Mucosa of stomach (tissue), 1 donor: Measurements from ENCODE around the gene LRPAP1.

Experiments used
- H3K27me3 ChIP-seq: one replicate; pipeline ENCODE4 v1.7.0; 2013; ENCODE audit warnings: mild to moderate bottlenecking, low read length; ENCODE audit not compliant: control insufficient read depth, insufficient read depth
- H3K36me3 ChIP-seq: one replicate; pipeline ENCODE4 v1.7.0; 2013; ENCODE audit warnings: low read length; ENCODE audit not compliant: control insufficient read depth, insufficient read depth
- H3K4me1 ChIP-seq: one replicate; pipeline ENCODE4 v1.7.0; 2013; ENCODE audit warnings: mild to moderate bottlenecking, low read length; ENCODE audit not compliant: control insufficient read depth, insufficient read depth
- H3K4me3 ChIP-seq: one replicate; pipeline ENCODE4 v1.7.0; 2013; ENCODE audit warnings: low read length
- H3K9ac ChIP-seq: one replicate; pipeline ENCODE4 v1.7.0; 2013; ENCODE audit warnings: mild to moderate bottlenecking, low read length, moderate library complexity
- H3K9me3 ChIP-seq: one replicate; pipeline ENCODE4 v1.7.0; 2013; ENCODE audit warnings: mild to moderate bottlenecking, low read length, moderate library complexity; ENCODE audit not compliant: control insufficient read depth
- donor health status: Pancreatic carcinoma.

Gene LRPAP1

GRCh38 chr4:3491681-3492405 lies 40.4 kb downstream of the LRPAP1 start:
- H3K9ac ChIP-seq: no peak overlapping the region
- H3K4me3 ChIP-seq: no peak overlapping the region
- H3K27me3 ChIP-seq: no peaks in the 10 kb centered on the region
- no peaks in the 10 kb centered on the region for H3K9me3 ChIP-seq
- peaks cover 4% of the 10 kb centered on the region for H3K4me1 ChIP-seq
- no peaks in the 10 kb centered on the region for H3K36me3 ChIP-seq

- Histone ChIP-seq H3K4me3 (no peak overlapping the region), H3K27me3 (peaks cover 13% of the 10 kb centered on the region), H3K9me3 (no peaks in the 10 kb centered on the region), H3K4me1 (peaks cover 16% of the 10 kb centered on the region), H3K9ac (no peak overlapping the region), H3K36me3 (no peaks in the 10 kb centered on the region)
These were observed 42.7 kb downstream of the LRPAP1 start for GRCh38 chr4:3489451-3489962.

- Histone ChIP-seq H3K9me3 (no peaks in the 10 kb centered on the region), H3K27me3 (peaks cover 13% of the 10 kb centered on the region), H3K9ac (no peak overlapping the region), H3K36me3 (no peaks in the 10 kb centered on the region), H3K4me1 (peaks cover 23% of the 10 kb centered on the region), H3K4me3 (no peak overlapping the region)
These were observed 43.4 kb downstream of the LRPAP1 start for GRCh38 chr4:3488820-3489219.

- Histone ChIP-seq H3K36me3 (no peaks in the 10 kb centered on the region), H3K27me3 (peaks cover 13% of the 10 kb centered on the region), H3K9me3 (no peaks in the 10 kb centered on the region), H3K4me1 (peaks cover 30% of the 10 kb centered on the region), H3K9ac (no peak overlapping the region), H3K4me3 (no peak overlapping the region)
These were observed 44.4 kb downstream of the LRPAP1 start for GRCh38 chr4:3487861-3488260.

DNA sequence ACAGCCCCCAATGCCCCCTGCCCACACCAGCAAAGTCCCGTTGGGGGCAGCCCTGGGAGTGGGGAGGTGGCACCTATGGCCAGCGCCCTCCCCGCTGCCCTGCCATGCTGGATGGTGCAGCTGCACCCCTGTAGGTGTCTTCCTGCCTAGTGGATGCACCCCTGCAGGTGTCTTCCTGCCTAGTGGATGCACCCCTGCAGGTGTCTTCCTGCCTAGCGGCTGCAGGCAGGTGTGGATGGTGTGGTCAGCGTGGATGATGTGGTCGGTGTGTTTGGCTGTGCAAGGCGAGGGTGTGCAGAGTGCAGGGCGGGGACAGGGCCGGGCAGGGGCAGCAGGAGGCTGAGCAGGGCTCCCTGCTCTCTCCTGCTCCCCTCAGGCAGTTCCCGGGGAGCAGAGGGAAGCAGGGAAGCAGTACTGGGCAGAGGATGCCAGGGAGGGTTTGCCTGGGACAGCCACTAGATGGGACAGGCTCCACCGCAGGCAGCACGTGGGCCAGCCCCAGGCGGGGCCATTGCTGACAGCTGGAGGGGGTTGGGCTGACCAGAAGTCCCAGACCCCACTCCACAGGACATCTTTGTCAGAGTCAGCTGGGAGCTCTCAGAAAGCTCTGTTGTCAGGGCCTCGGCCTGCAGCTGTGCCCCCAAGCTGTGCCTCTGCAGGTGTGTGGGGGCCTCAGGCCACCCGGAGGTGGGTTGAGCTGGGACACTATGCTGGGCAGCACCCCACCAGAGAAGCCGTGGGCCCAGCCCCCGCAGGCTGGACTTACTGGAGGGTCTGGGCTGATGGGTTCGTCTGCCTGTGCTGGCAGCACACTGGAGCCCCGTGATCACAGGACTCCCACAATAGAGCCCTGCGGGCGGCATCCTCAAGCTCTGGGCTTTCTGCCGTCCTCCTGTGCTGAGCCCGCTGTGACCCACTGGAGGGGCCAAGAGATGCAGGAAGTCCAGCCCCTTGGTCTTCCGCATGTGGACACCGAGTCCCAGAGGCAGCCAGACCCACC lies 45.4 kb downstream of the LRPAP1 start:
- Histone ChIP-seq H3K27me3 (peaks cover 13% of the 10 kb centered on the region), H3K4me1 (peaks cover 39% of the 10 kb centered on the region)

GRCh38 chr4:3485886-3486540 lies 46.2 kb downstream of the LRPAP1 start:
- Histone ChIP-seq H3K4me1 (peaks cover 46% of the 10 kb centered on the region), H3K4me3 (no peak overlapping the region), H3K27me3 (peaks cover 13% of the 10 kb centered on the region)

More for the DNA sequence above, 45.4 kb downstream of the LRPAP1 start:
- Histone ChIP-seq H3K9ac (no peak overlapping the region), H3K4me3 (no peak overlapping the region), H3K9me3 (no peaks in the 10 kb centered on the region), H3K36me3 (no peaks in the 10 kb centered on the region)

DNA sequence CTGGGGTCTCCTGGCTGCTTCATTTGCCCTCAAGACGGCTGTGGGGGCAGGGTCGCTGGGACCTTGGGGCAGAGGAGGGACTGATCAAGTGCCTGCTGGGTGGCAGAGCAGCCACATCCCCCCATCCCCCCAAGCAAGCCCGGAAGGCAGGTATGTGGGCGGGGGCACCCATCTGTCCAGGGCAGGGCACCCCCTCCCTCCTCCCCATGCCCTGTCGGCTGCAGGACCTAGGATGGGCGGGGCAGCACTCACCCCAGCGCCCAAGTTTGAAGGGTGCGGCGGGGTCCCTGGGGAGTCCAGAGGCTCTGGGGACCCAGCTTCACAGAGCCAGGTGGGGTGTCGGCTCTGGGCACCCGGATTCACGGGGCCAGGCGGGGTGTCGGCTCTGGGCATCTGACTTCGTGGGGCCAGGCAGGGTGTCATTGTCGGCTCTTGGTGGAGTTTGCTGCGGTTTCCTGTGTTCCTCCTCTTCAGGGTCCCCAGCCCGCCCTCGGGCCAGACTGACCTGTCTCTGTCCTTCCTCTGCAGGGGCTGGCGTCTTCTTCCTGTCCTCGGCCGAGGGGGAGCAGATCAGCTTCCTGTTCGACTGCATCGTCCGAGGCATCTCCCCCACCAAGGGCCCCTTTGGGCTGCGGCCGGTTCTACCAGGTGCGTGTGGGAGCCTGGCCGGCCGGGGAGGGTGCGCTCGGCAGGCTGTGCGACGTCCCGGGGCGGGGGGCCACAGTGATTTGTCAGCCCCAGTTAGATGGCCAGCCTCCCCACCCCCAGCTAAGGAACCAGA lies 47.0 kb downstream of the LRPAP1 start:
- H3K4me3 ChIP-seq: no peak overlapping the region
- H3K9ac ChIP-seq: peak overlapping the region; percentile 62
- H3K9me3 ChIP-seq: no peaks in the 10 kb centered on the region
- H3K4me1 ChIP-seq: peaks cover 52% of the 10 kb centered on the region
- H3K27me3 ChIP-seq: peaks cover 13% of the 10 kb centered on the region
- no peaks in the 10 kb centered on the region for H3K36me3 ChIP-seq

More at GRCh38 chr4:3485886-3486540, 46.2 kb downstream of the LRPAP1 start:
- Histone ChIP-seq H3K9me3 (no peaks in the 10 kb centered on the region), H3K9ac (peak overlapping the region; percentile 62), H3K36me3 (no peaks in the 10 kb centered on the region)

DNA sequence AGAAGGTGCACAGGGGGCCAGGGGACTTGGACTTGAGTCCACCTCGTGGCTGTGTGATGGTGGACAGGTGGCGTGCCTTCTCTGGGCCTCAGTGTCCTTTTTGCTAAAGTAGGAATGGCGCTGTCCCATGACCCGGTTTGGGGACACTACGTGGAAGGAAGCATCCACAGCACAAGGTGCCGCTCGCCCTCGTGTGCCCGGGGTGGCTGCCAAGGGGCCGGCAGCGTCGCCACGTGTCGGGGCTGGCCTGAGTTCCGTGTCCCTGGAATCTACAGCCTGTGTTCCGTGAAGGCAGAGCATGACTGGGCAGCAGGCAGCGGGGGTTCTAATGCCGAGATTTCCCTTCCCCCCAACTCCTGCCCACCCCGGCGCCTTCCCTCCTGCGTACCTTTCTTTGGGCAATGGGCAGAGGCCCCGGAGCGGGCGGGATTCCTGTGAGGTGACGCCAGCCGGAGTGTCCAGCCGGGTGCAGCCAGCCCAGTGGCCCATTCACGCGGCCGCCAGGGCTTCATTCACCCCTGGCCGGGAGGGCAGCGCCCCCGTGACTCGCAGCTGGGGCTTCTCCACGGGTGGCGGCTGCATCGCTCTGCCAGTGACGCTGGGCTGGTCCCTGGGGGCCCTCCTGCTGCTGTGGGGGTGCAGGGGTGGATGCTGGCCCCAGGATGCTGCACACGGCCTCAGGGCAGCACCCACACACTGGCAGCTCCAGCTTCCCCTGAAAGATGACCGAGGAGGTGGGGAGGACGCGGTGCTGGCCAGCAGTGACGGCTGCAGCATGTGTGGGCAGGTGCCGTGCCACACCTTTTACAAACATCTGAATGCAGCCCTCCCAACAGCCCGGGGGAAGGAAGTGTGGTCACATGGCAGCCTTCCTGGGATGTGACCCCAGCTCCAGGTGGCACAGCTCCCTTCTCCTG lies 47.9 kb downstream of the LRPAP1 start:
- H3K9me3 ChIP-seq: no peaks in the 10 kb centered on the region
- peak overlapping the region; percentile 62 for H3K9ac ChIP-seq
- H3K27me3 ChIP-seq: peaks cover 13% of the 10 kb centered on the region
- no peak overlapping the region for H3K4me3 ChIP-seq
- no peaks in the 10 kb centered on the region for H3K36me3 ChIP-seq
- peaks cover 52% of the 10 kb centered on the region for H3K4me1 ChIP-seq

GRCh38 chr4:3483471-3483921 lies 48.7 kb downstream of the LRPAP1 start:
- Histone ChIP-seq H3K36me3 (no peaks in the 10 kb centered on the region), H3K4me3 (no peak overlapping the region), H3K27me3 (peaks cover 13% of the 10 kb centered on the region), H3K4me1 (peaks cover 52% of the 10 kb centered on the region), H3K9me3 (no peaks in the 10 kb centered on the region), H3K9ac (no peak overlapping the region)

DNA sequence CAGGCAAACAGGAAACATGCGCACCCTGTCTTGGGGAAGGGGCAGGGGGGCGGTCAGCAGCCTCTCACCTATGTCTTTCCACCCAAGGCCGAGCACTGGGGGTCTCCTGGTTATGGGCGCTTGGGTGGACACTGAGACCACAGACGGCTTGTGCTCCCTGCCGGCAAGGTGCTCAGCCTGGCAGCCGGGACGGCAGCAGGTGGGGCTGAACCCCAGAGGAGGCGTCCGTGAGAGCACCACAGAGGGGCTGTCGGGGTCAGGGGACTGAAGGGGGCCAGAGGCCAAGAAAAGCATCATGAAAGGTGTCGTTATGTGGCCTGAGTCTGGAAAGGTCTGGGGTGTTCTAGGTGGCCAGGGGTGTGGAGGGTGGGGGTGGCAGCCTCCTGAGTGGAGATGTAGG lies 49.5 kb downstream of the LRPAP1 start:
- H3K9ac ChIP-seq: no peak overlapping the region
- H3K9me3 ChIP-seq: no peaks in the 10 kb centered on the region
- H3K36me3 ChIP-seq: no peaks in the 10 kb centered on the region
- peaks cover 52% of the 10 kb centered on the region for H3K4me1 ChIP-seq
- no peak overlapping the region for H3K4me3 ChIP-seq
- H3K27me3 ChIP-seq: peaks cover 13% of the 10 kb centered on the region
